Activated T-cell treated with anti-CD3 and anti-CD28 coated beads, Interleukin-2, amount 50 U/mL, for 48 hours (primary cell): Measurements from ENCODE around the gene GPX7.
"Not testable (repeated sequence)": the region's sequence is repeated elsewhere in the genome, so short reads cannot be mapped to it uniquely, and the experiment has no call there.

Experiments used
- DNase-seq, 2 experiments: peaks; one replicate each; pipeline ENCODE4 v3.0.0-alpha.2; 2020

The GPX7 gene

GRCh38 chr1:52601991-52602855, at the start of gene GPX7:
Gene GPX7 (plus strand): TSS chr1:52602371. CDS start chr1:52602410, 39 bp downstream.
- DNase-seq = peak; percentile 68 to 71

GRCh38 chr1:52552505-52553361, 49.4 kb upstream of the GPX7 start, which contains the start of gene TUT4:
Gene TUT4 (minus strand): TSS chr1:52553092. CDS start chr1:52526280, 26,812 bp downstream.
- DNase-seq = peak; percentile 83 to 84

GRCh38 chr1:52553362-52554266, 48.6 kb upstream of the GPX7 start:
- DNase-seq = peak; percentile 93

GRCh38 chr1:52554267-52554640, 47.9 kb upstream of the GPX7 start:
- DNase-seq = no peak

GRCh38 chr1:52554756-52555155, 47.4 kb upstream of the GPX7 start:
- DNase-seq = no peak

GRCh38 chr1:52556641-52557360, 45.4 kb upstream of the GPX7 start:
- DNase-seq = no peak

GRCh38 chr1:52558941-52559340, 43.2 kb upstream of the GPX7 start:
- DNase-seq = no peak

- DNase-seq = no peak
Observed at GRCh38 chr1:52559875-52560274, 42.3 kb upstream of the GPX7 start.

- no peak for DNase-seq
Observed at GRCh38 chr1:52562766-52563165, 39.4 kb upstream of the GPX7 start.

- DNase-seq = no peak
Observed at GRCh38 chr1:52567943-52568342, 34.2 kb upstream of the GPX7 start.

GRCh38 chr1:52569449-52570210, 32.5 kb upstream of the GPX7 start:
- DNase-seq = no peak

- no peak for DNase-seq
Observed at GRCh38 chr1:52571783-52572182, 30.4 kb upstream of the GPX7 start.

- no peak for DNase-seq
Observed at GRCh38 chr1:52572387-52572786, 29.8 kb upstream of the GPX7 start.

GRCh38 chr1:52574594-52574993, 27.6 kb upstream of the GPX7 start:
- no peak for DNase-seq

GRCh38 chr1:52576074-52576473, 26.1 kb upstream of the GPX7 start:
- no peak for DNase-seq

- DNase-seq = not testable (repeated sequence)
Observed at GRCh38 chr1:52578066-52578465, 24.1 kb upstream of the GPX7 start.

GRCh38 chr1:52579415-52579814, 22.8 kb upstream of the GPX7 start:
- DNase-seq = no peak

GRCh38 chr1:52580283-52580682, 21.9 kb upstream of the GPX7 start:
- no peak for DNase-seq

GRCh38 chr1:52582116-52582696, 20.0 kb upstream of the GPX7 start:
- DNase-seq = no peak

- no peak for DNase-seq
Observed at GRCh38 chr1:52585474-52585873, 16.7 kb upstream of the GPX7 start.

- no peak for DNase-seq
Observed at GRCh38 chr1:52588027-52588426, 14.1 kb upstream of the GPX7 start.
